Stimulated activated CD4-positive, alpha-beta T cell treated with anti-CD3 and anti-CD28 coated beads, Interleukin-4, amount 100 ng/mL, for 24 hours (primary cell): ENCODE data around the gene PCCA.
"Not testable (repeated sequence)": the region's sequence is repeated elsewhere in the genome, so short reads cannot be mapped to it uniquely, and the experiment has no call there.

ENCODE experiments used
- DNase-seq: peaks from one replicate; pipeline ENCODE4 v3.0.0-alpha.2; 2020

PCCA gene

DNA sequence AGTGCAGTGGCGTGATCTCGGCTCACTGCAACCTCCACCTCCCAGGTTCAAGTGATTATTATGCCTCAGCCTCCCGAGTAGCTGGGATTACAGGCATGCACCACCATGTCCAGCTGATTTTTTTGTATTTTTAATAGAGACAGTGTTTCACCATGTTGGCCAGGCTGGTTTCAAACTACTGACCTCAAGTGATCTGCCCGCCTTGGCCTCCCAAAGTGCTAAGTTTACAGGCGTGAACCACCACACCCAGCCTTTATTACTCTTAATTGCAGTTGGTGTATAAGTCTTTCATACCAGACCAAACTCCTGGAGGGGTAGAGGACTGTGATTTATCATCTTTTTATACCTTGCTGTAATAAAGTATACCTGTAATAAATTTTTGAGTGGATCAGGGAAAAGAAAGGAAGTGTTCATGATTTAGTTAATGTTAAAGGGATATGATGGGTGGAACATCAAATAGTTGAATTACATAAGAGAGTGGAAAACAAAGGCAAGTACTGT is 52.6 kb downstream of the PCCA start:
- not testable (repeated sequence) for DNase-seq

DNA sequence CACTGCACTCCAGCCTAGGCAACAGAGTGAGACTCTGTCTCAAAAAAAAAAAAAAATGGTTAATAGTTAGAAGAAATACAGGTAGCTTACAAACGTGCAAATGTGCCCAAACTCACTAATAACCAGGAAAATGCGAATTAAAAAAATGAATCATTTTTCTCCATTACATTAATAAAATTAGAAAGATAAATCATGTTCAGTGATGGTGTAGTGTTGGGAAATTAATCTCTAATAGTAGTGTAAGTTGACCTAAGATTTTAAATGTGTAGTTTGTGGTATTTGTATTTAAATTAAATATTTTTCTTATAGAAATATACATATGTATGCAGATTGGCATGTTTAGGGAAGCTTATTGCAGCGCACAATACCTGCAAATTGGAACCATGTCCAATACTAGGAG is 57.6 kb downstream of the PCCA start:
- DNase-seq, result no peak

DNA sequence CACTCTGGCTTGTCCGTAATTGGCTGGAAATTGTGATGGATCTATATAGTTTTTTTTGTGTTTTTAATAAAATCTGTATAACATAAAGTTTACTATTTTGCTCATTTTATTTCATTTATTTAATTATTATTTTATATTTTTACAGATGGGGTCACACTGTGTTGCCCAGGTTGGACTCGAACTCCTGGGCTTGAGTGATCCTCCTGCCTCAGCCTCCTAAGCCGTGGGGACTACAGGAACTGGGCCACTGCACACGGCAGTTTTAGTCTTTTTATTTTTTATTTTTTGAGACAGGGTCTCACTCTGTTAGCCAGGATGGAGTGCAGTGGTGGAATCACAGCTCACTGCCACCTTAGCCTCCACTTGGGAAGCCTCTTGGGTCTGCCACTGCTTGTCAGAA is 58.9 kb downstream of the PCCA start:
- no peak for DNase-seq

DNA sequence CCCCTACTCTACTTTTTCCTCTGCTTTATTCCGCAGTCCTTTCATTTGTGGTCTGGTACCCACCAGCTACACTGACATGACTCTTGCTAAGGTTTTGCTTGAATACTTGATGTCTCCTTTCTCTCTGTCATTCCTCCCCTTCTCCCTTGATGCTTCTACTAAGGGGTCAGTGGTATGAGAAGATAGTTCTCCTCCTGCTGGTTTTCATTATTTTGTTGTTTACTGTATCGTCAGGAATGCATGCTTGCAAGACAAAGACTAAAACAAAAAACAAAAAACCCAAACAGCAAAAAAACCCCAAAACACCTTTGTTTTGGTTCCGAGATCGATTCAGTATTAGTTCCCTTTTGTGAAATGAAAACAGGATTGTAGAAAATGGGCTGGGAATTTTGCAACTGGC is 59.5 kb downstream of the PCCA start:
- no peak for DNase-seq

DNA sequence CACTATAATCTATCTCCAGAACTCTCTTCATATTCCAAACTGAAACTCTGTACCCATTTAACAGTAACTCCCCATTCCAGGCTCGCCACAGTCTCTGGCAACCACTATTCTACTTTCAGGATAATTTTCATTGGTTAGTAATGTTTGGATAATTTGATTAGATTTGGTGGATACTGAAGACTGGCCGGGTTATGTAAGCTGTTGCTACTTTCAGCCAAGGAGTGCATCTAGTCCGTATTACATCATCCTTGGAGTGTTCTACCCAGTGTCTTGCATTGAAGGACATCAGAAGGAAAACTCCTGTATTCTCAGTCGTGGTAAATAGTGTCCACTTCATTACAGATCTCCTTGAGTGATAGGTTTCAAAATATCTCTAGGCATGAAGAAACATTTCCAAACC is 60.5 kb downstream of the PCCA start:
- no peak for DNase-seq

DNA sequence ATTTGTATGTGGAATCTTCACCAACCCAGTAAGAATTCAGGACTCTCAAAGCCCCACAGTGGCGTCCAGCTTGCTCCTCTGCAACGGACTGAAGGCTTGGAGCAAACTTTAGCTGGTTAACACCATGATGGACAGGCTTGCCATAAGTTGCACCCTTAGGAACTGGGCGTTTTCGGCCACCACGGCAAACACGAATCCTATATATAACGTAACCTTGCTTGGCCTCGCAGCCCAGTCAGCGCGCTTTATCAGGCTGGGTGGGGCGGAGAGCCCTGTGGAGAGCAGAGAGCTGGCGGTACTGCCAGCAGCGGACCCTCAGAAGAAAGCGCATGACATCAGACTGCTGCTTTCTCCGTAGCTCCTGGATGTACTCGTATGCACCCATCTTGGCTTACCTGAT is 61.8 kb downstream of the PCCA start:
- not testable (repeated sequence) for DNase-seq

DNA sequence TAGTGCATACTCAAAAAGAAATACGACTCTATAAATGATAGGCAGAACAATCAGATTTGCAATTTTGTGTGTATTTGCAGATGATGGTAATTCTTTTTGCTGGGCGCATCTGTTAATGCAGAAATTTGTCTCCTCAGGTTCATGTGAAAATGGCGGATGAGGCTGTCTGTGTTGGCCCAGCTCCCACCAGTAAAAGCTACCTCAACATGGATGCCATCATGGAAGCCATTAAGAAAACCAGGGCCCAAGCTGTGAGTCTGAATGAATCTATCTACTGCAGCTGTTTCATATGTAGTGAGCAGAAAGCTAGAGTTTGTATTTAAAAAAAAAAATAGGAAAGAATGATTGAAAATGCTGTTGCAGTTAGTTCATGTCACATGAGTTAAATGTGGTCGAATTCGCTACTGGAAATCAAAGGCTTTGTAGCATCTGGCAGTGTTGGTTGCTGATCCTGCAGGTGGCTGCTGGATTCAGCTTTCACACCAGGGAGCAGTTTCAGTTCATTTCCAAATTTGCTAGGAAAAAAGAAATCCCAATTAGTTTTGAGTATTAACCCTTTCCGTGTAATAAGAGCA is 66.0 kb downstream of the PCCA start:
- no peak for DNase-seq

DNA sequence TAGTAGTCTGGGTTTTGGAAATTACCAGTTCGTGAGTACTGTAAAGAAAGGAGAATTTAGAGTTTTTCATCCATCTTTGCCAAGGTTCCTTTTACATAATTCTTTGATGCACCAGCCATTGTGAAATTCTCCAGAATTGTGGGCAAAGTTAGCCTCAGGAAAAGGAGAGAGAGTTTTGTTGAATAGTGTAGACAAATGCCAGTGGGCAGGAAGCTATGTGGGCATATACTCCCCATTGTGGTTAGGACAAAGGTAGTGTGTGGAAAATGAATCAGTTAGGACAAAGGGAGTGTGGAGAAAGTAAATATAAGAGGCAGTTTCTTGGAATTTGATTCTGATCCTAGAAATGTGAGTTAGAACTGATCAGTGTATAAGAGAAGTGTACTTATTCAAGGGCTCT is 67.9 kb downstream of the PCCA start:
- no peak for DNase-seq

DNA sequence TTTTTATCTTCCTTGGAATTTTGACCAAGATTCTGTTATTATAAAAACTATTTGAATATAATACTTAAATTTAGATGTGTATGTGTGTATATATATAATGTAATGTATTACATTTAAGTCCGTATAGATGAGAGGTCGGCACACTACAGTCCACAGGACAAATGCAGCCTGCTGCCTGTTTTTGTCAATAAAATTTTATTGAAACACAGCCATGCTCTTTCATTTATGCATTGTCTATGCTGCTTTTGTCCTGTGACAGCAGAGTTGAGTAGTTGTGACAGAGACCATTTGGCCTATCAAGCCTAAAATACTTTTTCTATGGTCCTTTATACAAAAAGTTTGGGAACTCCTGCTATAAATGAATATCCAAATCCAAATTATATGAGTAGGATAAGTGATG is 69.7 kb downstream of the PCCA start:
- no peak for DNase-seq

DNA sequence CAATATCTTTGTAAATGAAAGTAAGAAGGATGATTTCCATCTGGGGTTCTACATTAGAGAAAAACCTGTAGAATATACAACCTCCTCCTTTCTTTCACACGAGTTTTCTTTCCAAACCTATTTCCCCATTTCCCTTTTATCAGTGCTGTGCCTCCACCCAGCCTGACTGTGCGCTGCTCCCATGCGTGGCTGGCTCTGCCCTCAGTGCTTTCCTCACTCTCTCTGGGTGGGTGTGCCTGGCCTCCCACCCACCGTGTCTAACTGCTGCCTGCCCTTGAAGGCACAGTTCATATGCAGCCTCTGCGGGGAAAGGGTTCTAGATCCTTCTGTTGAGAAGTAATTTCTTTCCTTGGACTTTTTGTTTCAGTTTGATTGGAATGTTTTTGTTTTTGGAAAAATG is 70.7 kb downstream of the PCCA start:
- no peak for DNase-seq

DNA sequence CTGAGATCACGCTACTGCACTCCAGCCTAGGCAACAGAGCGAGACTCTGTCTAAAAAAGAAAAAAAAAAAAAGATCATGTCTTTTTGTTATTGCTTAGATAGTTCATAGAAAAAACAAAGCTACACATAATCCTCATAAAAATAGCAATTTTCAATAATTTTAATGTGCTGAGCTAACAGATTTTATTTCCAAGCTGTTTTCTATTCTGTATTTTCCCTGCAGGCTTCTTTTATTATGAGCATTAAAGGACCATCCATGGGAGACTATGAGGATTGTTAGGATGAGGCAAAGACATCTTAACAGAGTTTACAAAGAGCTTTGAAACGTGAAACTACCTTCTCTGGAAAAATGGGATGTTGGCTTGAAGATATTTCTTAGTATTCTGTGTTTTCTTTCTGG is 71.6 kb downstream of the PCCA start:
- no peak for DNase-seq

DNA sequence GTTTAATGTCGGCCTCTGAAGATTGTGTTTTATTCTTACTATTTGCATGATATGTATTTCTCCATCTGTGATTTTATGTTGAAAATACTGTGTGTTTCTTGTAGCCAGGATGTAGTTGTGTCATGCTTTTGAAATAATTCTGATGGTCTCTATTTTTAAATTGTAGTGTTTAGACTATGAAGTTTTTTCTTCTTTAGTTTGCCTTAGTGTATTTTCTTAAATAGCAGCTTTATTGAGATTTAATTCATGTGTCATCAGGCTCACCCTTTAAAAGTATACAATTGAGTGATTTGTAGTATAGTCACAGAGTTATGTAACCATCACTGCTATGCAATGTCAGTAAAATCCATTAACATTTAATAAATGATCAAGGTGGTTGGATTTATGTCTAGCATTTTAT is 74.5 kb downstream of the PCCA start:
- DNase-seq, result no peak

DNA sequence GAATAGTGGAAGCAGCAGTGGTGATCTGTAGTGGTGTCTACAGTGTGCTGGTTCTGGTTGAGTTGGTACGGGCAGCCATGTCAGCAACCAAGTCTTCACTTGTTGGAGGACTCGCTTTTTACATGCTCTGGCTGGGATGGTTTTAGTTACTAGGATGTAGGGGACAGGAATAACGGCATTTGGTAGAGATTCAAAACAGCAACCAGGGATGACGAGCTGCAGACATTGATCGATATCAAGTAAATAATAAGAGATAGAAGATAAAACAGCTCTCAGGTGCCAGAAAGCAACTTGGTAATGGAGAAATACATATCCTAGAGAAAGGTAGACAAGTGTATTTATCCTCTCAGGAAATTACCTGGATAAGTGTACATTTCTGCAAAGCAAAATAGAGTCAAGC is 84.3 kb downstream of the PCCA start:
- DNase-seq, result no peak

DNA sequence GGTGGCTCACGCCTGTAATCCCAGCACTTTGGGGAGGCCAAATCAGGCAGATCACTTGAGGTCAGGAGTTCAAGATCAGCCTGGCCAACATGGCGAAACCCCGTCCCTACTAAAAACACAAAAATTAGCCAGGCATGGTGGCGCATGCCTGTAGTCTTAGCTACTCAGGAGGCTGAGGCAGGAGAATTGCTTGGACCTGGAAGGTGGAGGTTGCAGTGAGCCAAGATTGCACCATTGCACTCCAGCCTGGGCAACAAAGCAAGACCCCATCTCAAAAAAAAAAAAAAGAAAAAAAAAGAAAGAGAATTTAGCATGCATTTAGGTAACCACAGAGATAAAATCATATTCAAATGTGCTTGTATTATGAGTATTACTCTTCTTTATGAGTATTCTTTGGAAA is 85.6 kb downstream of the PCCA start:
- DNase-seq, result not testable (repeated sequence)

DNA sequence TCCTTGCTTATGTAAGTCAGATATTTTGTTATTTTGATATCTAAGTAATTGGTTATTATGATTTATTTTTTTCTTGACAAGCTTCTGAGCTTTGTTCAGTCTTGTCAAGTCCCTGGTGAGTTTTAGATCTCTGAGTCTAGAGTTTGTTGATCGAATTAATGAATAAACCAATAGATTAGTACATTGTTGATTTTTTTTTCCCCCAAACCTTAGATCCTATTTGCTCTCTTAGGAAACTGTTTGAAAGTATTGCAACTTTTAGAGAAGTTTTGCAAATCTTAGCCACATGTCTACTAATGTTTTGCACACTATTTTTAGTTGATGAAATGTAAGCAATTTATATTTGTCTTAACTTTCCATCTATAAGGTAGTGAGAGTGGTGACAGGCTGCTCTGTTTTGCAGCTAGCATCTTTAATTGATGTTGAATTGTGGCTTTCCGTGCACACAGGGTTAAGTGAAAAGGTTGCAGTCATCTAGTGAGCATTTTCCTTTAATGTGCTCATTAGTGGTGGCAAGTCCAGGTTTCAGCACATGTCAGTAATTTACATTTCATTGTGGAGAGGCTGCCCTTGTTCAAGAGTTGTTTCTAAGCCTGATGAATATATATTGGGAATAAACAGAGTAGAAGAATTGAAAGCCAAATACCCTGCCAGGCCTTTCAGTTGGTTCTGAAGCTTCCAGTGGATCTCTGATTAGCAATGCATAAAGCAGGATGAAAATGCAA is 86.3 kb downstream of the PCCA start:
- no peak for DNase-seq

DNA sequence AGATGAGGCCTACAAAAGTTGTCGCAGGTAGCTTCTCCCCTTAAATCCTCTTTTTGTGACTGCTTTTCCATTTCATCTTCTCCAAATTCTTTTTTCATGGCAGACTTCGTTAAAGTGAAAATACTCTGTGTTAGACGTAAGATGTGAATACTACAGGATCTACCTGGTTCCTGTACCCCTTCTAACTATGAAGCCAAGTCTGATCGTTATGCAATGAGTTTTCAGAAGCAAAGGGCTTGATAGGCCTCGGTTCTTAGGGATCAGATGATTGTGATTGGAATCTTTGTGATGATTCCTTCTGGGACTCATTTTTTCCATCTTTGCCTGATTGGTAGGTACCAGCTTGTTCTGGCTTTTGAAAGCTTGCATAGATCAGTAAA is 86.9 kb downstream of the PCCA start:
- no peak for DNase-seq

DNA sequence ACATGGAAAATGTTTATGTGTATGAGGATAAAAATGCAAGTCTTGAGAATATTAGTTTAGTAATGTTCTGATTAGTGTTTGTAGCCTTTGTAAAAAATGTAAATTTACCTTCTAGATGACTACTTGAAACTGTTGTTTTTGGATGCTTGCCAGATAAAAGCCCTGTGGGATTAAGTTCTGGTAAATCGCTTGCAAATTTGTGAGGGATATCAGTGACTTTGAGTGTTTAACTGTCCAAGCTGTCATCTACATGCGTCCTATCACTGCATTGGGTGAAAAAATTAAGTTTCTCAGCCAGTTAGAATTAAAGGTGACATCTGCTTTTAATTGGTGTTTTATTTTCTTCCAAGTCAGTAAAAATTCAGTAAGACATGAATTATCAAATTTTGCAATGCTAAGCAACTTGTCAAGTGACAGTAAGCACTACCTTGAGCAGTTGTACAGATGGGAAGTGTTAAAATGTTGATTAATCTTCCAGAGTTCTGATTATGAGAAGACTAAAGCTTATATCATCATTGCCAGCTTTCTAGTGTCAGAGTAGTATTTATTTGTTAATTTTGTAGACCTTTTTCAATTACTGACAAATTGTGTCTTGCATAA is 88.0 kb downstream of the PCCA start:
- no peak for DNase-seq

DNA sequence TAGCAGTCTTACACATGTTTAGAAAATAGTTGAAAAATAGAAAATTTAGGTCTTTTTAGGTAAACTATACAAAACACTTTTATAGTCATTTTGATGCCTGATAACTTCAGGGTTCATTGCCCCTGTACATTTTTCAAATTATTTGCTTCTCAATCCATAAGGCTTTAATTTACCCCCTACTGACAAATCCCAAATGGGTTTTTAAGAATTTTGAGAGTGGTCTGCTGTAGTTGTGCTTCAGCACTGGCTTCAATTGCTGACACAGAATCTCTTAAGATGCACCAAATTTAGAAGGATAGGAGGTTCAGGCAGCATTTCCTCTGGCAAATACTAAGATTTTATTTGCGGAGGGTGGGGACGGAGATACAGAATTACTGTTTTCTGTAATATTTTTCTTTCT is 89.4 kb downstream of the PCCA start:
- no peak for DNase-seq

DNA sequence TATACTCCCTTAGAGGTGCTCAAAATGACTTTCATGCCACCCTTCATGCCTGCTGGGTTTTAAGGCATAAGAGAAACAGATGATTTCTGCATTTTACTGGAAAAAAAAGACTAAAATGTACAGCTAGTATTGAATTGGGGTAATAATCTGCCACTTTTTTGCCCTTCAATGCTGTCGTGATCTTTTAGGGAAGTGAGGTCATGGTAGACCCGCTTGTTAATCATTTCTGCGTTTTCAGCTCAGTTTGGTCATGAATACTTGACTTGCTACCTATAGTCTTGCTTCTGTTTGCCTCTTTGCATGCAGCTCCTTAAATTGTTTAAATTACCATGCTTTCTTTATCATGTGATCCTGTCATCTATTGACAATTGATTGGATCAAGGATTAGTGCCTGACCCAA is 90.4 kb downstream of the PCCA start:
- no peak for DNase-seq

DNA sequence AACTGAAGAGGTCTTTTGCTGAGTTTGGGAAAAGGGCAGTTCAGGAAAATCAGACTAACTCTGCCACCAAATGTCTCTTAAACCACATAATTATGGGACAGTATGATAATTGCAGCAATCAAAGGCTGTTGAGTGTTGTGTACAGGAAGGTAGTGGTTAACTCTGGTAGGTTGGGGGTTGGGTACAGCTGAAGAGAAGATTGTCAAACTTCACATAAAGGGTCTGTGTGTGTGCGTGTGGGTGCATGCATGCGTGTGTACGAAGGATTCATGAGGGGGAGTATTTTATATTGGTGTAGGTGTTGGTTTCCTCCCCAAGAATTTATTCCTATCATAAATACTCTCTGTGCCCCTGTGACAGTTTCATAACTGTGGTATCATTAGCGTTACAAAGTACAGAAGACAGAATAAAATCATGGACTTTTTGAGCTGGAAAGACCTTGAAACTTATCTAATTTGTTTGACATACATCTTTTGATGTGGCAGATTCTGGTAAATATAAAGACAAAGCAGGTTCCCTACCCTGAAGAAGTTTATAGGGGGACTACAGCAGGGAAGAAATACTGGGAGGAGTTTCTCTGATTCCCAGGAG is 94.1 kb downstream of the PCCA start:
- DNase-seq, result no peak

DNA sequence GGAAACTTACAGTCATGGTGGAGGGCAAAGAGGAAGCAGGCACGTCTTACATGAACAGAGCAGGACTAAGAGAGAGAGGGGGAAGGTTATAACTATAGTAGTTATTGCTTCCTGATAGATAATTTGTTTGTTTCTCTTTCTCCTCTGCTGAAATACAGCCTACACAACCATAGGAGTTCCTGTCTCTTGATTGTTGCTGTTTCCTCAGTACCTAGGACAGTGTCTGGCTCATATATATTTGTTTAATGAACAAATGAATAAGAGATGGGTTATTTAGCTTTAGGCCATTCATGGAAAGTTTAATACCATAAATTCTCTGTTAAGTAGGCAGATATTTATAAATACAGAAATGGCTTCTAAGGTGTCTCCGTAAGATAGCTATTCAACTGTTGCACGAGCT is 95.2 kb downstream of the PCCA start:
- no peak for DNase-seq

DNA sequence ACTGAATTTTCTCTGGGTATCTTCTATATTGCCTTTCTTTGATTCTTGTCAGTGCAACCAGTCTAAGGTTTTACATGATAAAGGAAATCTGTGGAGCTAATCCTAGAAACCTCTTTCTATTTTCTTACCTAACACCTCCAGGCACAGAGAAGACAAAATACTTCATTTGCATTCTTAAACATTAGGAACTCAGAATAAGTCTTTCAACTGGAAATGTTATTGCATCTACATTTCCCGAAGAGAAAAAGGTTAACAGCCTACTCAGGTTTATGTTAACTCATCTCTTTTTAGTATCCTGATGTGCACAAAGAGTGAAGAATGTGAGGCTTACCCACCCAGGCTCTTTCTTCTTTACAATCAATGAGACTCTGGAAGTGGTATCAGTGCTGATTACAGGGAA is 106.7 kb downstream of the PCCA start:
- no peak for DNase-seq

DNA sequence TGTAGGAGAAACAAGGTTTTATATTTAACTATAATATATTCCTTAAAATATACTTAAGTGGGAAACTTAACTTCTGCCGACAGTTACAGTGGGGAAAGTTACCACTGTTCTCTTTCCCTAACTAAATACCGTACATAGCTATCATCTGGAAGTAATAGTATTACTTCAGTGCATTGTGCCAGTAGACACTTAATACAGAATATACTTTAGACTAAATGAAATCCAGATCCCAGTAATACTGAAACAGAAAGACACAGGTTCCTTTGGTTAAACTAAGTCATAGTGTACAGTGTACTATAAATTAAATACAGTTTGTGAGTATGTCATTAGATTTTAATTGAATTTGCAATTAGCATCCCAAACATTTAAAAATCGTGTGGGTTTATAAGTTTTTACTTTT is 107.5 kb downstream of the PCCA start:
- no peak for DNase-seq

DNA sequence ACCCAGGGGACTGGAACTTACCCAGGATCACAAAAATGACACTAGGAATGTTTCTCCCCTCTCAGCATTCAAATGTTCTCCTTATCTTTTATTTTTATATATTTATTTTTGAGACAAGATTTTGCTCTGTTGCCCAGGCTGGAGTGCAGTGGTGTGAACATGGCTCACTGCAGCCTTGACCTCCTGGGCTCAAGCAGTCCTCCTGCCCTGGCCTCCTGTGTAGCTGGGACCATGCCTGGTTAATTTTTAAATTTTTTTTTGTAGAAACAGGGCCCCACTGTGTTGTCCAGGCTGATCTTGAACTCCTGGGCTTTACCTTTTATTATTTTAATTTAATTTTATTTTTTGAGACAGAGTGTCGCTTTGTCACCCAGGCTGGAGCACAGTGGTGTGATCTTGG is 108.2 kb downstream of the PCCA start:
- no peak for DNase-seq
